Measurements from ENCODE around the gene CLEC4C. TPM values are rescaled to one million over a fixed set of nuclear protein-coding genes. Genes with fewer than 3 reads are reported as not detected.

Gene CLEC4C
- total and polyA plus RNA-seq, 3 donors from 2014 or later, result 1.9 to 2.1 (median 2.0) TPM

Small RNA genes within 50 kb of the gene (small RNA-seq; reads per million reads assigned to genes)
- gene RF00019, result 0 reads per million in 2 donors

Other genes with a start within 250 kb of the CLEC4C start
- 10 to 100 TPM; 34.4 to 67.5 TPM for gene CD163, start 243.6 kb downstream of the CLEC4C start, total RNA-seq
- gene CD163, start 243.6 kb downstream of the CLEC4C start, polyA plus RNA-seq (ENCODE audit: insufficient read depth, low read depth, low replicate concordance), result 36.1 TPM
- under 1 TPM in 1 of 2 donors, not detected in 1; 0.37 TPM for gene APOBEC1, start 81.5 kb downstream of the CLEC4C start, total RNA-seq
- not detected for gene APOBEC1, start 81.5 kb downstream of the CLEC4C start, polyA plus RNA-seq (ENCODE audit: insufficient read depth, low read depth, low replicate concordance)
- gene GDF3, start 51.6 kb downstream of the CLEC4C start, total RNA-seq, result not detected
- gene GDF3, start 51.6 kb downstream of the CLEC4C start, polyA plus RNA-seq (ENCODE audit: insufficient read depth, low read depth, low replicate concordance), result not detected
- gene DPPA3, start 35.9 kb downstream of the CLEC4C start, total RNA-seq, result 1 to 10 TPM in 1 of 2 donors, not detected in 1; 1.1 TPM
- 0.41 TPM for gene DPPA3, start 35.9 kb downstream of the CLEC4C start, polyA plus RNA-seq (ENCODE audit: insufficient read depth, low read depth, low replicate concordance)
- 1 to 10 TPM in 1 of 2 donors, under 1 TPM in 1; 0.62 to 1.6 TPM for gene NANOGNB, start 17.8 kb upstream of the CLEC4C start, total RNA-seq
- 0.58 TPM for gene NANOGNB, start 17.8 kb upstream of the CLEC4C start, polyA plus RNA-seq (ENCODE audit: insufficient read depth, low read depth, low replicate concordance)
- gene NANOG, start 42.0 kb upstream of the CLEC4C start, total RNA-seq, result 1 to 10 TPM in 1 of 2 donors, under 1 TPM in 1; 0.50 to 1.1 TPM
- 0.29 TPM for gene NANOG, start 42.0 kb upstream of the CLEC4C start, polyA plus RNA-seq (ENCODE audit: insufficient read depth, low read depth, low replicate concordance)
- 10 to 100 TPM; 51.5 to 54.3 TPM for gene SLC2A14, start 125.5 kb upstream of the CLEC4C start, total RNA-seq
- gene SLC2A14, start 125.5 kb upstream of the CLEC4C start, polyA plus RNA-seq (ENCODE audit: insufficient read depth, low read depth, low replicate concordance), result 203 TPM
- 10 to 100 TPM; 11.0 to 25.7 TPM for gene SLC2A3, start 188.8 kb upstream of the CLEC4C start, total RNA-seq
- gene SLC2A3, start 188.8 kb upstream of the CLEC4C start, polyA plus RNA-seq (ENCODE audit: insufficient read depth, low read depth, low replicate concordance), result 22.3 TPM

All from testis (tissue), 3 donors.